Mucosa of stomach (tissue), 1 donor: Measurements from ENCODE around the gene KMO.

Source experiments
- H3K27me3 ChIP-seq: one replicate; pipeline ENCODE4 v1.7.0; 2013; ENCODE audit warnings: mild to moderate bottlenecking, low read length; ENCODE audit not compliant: control insufficient read depth, insufficient read depth
- H3K36me3 ChIP-seq: one replicate; pipeline ENCODE4 v1.7.0; 2013; ENCODE audit warnings: low read length; ENCODE audit not compliant: control insufficient read depth, insufficient read depth
- H3K4me1 ChIP-seq: one replicate; pipeline ENCODE4 v1.7.0; 2013; ENCODE audit warnings: mild to moderate bottlenecking, low read length; ENCODE audit not compliant: control insufficient read depth, insufficient read depth
- H3K4me3 ChIP-seq: one replicate; pipeline ENCODE4 v1.7.0; 2013; ENCODE audit warnings: low read length
- H3K9ac ChIP-seq: one replicate; pipeline ENCODE4 v1.7.0; 2013; ENCODE audit warnings: mild to moderate bottlenecking, low read length, moderate library complexity
- H3K9me3 ChIP-seq: one replicate; pipeline ENCODE4 v1.7.0; 2013; ENCODE audit warnings: mild to moderate bottlenecking, low read length, moderate library complexity; ENCODE audit not compliant: control insufficient read depth
- donor health status: Pancreatic carcinoma.

The KMO gene

DNA sequence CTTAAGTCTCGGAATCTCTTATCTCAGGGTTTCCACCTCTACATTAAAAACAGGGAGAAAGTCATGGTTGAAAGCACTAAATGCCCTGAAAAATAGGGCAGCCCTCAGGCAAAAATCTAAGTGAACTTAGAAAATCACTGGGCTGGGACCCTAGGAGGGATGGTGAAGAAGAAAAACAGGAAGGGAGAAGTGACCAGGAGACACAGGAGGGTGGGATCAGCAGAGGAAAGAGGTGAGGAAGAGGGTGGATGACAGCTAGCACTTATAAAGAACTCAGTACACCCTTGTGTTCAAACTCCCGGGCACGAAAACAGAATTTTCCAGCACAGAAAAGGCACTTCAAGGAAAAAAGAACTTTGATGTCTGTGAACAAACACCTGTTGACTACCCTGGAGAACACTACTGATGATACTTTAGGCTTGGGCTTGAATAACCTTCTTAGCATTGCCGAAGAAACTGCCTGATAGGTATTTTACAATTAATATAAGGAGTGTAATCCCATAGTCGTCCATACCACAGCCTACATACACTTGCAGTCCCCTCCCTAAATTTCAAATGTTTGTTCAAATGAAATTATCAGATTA lies 106.0 kb downstream of the KMO start:
- no peaks in the 10 kb centered on the region for H3K27me3 ChIP-seq
- peaks cover 19% of the 10 kb centered on the region for H3K4me1 ChIP-seq
- no peaks in the 10 kb centered on the region for H3K9me3 ChIP-seq
- H3K36me3 ChIP-seq: no peaks in the 10 kb centered on the region
- no peak overlapping the region for H3K9ac ChIP-seq
- no peak overlapping the region for H3K4me3 ChIP-seq

DNA sequence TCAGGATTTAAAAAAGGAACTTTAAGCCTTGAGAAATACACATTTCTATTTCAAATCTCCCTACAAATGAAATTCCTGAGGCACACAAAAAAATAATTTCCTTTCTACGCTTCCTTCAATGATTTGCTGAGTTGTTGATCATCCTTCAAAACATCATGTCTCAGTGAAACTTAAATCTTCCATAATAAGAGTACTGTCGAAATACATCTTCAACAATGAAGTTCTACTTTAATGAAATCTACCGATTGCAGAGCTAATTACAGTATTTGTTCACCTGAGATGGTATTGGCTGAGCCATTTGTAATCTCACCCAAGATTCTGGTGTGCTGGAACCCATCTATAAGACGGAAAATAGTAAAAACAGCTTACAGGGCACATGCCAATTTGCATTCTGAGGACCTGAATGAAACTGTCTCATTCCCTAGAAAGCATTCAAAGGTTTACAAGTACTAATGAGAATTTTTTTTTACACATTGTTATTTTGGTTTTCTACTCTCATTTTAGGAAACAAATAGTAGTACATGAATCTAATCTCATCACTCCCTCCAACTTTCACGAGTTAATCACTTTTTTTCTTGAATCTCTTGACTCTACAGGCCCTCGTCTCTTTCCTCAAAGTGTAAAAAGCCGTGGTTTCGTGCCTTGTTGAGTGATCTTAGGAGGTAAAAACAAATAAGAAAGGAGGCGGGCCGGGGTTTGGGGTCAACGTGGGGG lies 106.9 kb downstream of the KMO start:
- Histone ChIP-seq H3K4me1 (peaks cover 19% of the 10 kb centered on the region), H3K9ac (peak overlapping the region; percentile 46), H3K27me3 (no peaks in the 10 kb centered on the region), H3K36me3 (no peaks in the 10 kb centered on the region), H3K9me3 (no peaks in the 10 kb centered on the region), H3K4me3 (no peak overlapping the region)

DNA sequence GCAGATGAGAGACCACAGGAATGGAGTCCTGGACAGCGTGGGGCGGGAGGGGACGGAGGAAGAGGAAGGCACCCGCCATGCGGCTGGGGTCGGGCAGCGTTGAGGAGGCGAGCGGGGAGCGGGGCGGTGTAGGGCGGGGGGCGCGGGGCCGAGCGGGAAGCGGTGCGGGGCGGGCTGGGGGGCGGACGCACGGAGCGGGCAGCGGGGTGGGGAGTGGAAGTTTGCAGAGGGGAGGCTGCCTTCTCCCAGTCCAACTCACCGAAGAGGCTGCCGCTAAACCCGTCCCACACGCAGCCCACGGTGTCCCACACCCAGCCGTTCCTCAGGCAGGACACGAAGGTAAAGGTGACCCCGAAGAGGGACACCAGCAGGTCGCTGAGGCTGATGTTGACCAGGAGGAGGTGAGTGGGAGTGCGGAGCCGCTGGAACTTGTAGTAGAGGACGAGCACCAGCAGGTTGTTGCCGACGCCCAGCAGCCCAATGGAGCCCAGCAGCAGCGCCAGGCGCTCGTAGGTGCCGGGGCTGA lies 107.5 kb downstream of the KMO start:
- peak overlapping the region; percentile 83 for H3K9ac ChIP-seq
- no peaks in the 10 kb centered on the region for H3K9me3 ChIP-seq
- H3K36me3 ChIP-seq: no peaks in the 10 kb centered on the region
- H3K4me1 ChIP-seq: peaks cover 19% of the 10 kb centered on the region
- no peaks in the 10 kb centered on the region for H3K27me3 ChIP-seq
- peak overlapping the region; percentile 71 for H3K4me3 ChIP-seq

DNA sequence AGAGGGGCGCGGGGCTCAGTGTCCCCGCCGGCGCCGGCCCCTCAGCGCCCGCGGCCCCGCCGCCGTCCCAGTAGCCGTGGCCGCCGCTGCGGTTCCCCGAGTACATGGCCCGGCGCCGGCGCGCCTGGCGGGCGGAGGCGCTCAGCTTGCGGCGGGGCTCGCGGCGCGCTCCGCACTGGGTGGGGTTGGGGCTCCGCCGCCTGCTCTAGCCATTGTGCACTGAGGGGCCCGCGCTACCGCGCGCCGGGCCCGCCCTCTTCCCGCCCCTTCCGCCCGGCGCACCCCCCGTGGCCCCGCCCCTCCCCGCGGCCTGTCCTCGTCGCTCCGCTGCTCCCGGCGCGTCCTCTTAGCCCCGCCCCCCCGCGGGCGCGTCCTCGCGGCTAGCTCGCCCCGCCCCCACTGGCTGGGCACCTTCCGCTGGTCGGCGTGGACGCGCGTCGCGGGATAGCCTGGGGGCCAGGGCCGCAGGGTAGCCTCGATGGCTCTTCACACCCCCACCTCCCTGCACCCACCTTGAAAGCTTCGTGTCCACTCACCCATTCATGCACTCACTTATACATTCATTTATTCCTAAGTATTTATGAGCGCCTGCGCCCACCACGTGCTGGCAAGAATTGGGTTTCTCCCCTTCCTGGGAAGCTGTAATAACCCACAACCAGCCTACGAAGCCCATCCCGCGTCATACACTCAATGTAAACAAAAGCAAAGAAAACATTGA lies 108.1 kb downstream of the KMO start, which contains the start of the genes CHML and OPN3:
Gene CHML, minus strand, starts transcription at position 221 of the 718 bp plus-strand sequence. CDS start 4,603 bp downstream, outside the sequence.
Gene OPN3, minus strand, starts transcription at position 221 of the 718 bp plus-strand sequence. Its CDS starts 115 bp downstream, at position 106.
- Histone ChIP-seq H3K4me1 (peaks cover 19% of the 10 kb centered on the region), H3K27me3 (no peaks in the 10 kb centered on the region), H3K4me3 (peak within 1 kb of the TSS; percentile 71), H3K9ac (peak within 1 kb of the TSS; percentile 83), H3K9me3 (no peaks in the 10 kb centered on the region), H3K36me3 (no peaks in the 10 kb centered on the region)

DNA sequence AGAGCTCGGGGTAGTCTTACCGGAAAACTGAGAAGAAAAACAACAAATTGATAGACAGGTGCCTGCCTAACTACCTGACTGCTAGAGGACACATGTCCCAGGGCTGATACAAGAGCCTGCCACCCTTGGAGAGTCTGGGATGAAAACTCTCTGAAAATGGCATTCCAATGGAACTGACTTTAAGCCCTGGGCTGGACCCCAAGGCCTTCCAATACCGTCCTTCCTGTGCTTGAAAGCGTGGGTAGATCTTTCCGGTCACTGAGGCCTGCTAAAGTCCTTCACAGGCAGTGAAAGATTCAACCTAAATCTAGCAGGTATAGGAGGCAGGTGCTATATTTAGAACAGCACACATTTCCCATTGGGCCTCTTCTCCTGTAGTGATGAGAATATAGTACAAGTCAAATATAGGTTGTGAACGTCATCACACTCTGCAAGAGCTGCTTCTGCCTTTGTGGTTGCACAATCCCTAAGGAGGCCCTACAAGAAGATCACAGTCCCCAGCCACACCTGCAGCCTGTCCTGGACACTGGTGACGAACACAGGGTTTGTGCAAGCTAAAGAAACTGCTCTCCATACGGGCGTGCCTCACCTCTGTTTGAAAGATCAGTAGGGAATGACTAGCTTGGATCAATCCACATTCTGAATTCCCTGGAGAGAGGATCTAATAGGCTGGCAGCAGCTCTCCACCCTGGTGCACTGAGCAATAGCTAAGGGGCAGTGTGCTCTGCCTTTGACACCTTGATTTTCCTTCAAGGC lies 108.9 kb downstream of the KMO start:
- Histone ChIP-seq H3K4me3 (peak overlapping the region; percentile 35), H3K4me1 (peaks cover 19% of the 10 kb centered on the region), H3K36me3 (no peaks in the 10 kb centered on the region), H3K9ac (peak overlapping the region; percentile 19), H3K9me3 (no peaks in the 10 kb centered on the region), H3K27me3 (no peaks in the 10 kb centered on the region)

DNA sequence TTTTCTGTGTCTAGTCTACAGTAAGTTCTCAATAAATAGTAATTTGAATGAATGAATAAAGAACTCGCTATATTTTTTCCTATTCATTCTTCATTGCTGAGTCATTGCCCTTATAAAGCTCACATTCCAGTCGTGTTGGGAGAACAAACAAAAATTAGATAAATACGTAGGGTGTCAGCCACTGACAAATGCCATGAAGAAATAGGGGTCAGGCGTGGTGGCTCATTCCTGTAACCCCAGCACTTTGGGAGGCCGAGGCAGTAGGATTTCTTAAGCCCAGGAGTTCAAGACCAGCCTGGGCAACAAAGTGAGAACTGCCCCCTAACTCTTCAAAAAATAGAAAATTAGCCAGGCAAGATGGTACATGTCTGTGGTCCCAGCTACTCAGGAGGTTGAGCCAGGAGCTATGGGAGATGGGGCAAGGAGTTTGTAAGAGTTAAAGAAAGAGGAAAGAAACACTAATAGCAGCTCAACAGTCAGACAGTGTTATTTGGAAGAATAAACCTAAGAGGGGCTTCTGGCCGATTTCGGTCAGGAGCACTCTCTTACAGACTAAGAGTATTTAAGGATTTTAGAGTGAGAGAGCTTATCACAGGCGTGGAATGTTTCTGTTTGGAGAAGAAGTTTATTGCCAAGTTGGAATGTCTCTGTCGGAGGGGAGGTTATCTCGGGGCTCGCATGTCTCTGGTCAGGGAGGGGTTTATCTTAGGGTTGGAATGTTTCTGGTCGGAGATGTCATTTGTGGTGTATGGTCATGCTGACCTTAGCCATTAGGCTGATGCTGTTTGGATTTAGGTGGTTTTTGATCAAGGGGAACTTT lies 109.8 kb downstream of the KMO start:
- Histone ChIP-seq H3K27me3 (no peaks in the 10 kb centered on the region), H3K4me1 (peaks cover 19% of the 10 kb centered on the region), H3K36me3 (no peaks in the 10 kb centered on the region), H3K9ac (no peak overlapping the region), H3K9me3 (no peaks in the 10 kb centered on the region), H3K4me3 (no peak overlapping the region)

DNA sequence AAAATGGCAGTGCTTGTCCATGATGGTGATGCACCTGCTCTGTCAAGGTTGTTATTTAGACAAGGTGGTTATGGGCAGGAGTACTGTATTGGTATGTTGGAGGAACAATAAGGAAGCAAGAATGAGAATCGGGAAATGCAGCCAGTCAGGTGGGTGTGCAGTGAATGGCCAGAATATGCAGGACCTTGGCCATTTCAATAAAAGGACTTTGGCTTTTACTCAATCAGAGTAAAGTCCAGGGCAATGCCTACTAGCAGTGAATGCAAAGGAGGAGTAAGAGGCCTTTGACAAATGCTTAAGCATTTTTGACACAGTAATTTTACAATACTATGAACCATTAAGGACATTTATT lies 110.4 kb downstream of the KMO start:
- no peaks in the 10 kb centered on the region for H3K9me3 ChIP-seq
- no peaks in the 10 kb centered on the region for H3K36me3 ChIP-seq
- H3K27me3 ChIP-seq: no peaks in the 10 kb centered on the region
- peaks cover 19% of the 10 kb centered on the region for H3K4me1 ChIP-seq
- no peak overlapping the region for H3K4me3 ChIP-seq
- H3K9ac ChIP-seq: no peak overlapping the region

DNA sequence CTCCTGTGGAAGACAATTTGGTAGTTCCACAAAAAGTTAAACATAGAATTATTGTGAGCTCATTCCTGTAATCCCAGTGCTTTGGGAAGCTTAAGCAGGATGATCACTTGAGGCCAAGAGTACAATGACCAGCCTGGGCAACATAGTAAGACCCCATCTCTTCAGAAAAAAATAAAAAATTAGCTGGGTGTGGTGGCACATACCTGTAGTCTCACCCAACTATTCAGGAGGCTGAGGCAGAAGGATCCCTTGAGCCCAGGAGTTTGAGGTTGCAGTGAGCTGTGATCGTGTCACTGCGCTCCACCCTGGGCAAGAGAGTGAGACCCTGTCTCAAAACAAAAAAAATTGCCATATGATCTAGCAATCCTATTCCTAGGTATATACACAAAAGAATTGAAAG lies 112.1 kb downstream of the KMO start:
- no peaks in the 10 kb centered on the region for H3K36me3 ChIP-seq
- H3K9ac ChIP-seq: no peak overlapping the region
- H3K4me1 ChIP-seq: peaks cover 12% of the 10 kb centered on the region
- no peaks in the 10 kb centered on the region for H3K27me3 ChIP-seq
- no peak overlapping the region for H3K4me3 ChIP-seq
- no peaks in the 10 kb centered on the region for H3K9me3 ChIP-seq

DNA sequence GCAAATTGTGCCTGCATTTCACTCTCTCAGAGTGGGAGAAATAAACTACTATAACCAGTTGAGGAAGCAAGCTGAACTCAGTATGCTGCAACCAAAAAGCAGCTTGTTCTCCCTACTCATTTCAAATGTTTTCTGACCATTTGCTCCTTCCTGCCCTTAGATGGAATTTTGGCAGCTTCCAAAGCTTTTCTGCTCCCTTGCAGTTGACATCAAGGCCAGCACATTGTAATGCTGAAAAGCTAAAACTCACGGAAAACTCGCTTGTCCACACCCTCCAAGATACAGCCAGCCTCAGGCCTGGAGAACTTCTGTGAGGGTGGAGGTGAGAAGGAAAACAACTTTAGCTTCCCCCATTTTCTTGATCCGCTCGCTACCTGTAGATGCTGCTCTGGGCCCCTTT lies 113.0 kb downstream of the KMO start:
- no peaks in the 10 kb centered on the region for H3K9me3 ChIP-seq
- H3K36me3 ChIP-seq: no peaks in the 10 kb centered on the region
- H3K27me3 ChIP-seq: no peaks in the 10 kb centered on the region
- peaks cover 12% of the 10 kb centered on the region for H3K4me1 ChIP-seq
- no peak overlapping the region for H3K4me3 ChIP-seq
- no peak overlapping the region for H3K9ac ChIP-seq
